HepG2 (cell line): ENCODE measurements around the gene TNRC18. TPM values are rescaled to one million over a fixed set of nuclear protein-coding genes. Genes with fewer than 3 reads are reported as not detected.
A peak's percentile ranks its signal among the peaks of the same experiment; 100 is the strongest.

ENCODE experiments used
- HDAC1 ChIP-seq: sonication (generic); formaldehyde crosslinking; IDR thresholded peaks from 2 replicates; pipeline ENCODE4 v1.5.1; 2020; ENCODE audit warnings: mild to moderate bottlenecking, missing genetic modification reagents
- HNF4A ChIP-seq: sonication (generic); formaldehyde crosslinking; IDR thresholded peaks from 2 replicates; pipeline ENCODE4 v1.4.0; 2020; ENCODE audit warnings: missing genetic modification reagents
- MXD3 ChIP-seq: IDR thresholded peaks from 2 replicates; pipeline ENCODE4 v1.6.1; 2016; ENCODE audit warnings: mild to moderate bottlenecking, missing biosample characterization, missing genetic modification reagents
- NFE2 ChIP-seq: sonication (generic); formaldehyde crosslinking; IDR thresholded peaks from 2 replicates; pipeline ENCODE4 v1.4.0; 2020; ENCODE audit warnings: missing genetic modification reagents
- PATZ1 ChIP-seq: sonication (generic); formaldehyde crosslinking; IDR thresholded peaks from 2 replicates; pipeline ENCODE4 v1.4.0; 2020; ENCODE audit warnings: missing genetic modification reagents
- RFX1 ChIP-seq: fragments of 450-650 bp; IDR thresholded peaks from 2 replicates; pipeline ENCODE4 v1.6.1; 2017
- SKI ChIP-seq: fragments of 450-650 bp; IDR thresholded peaks from one replicate; pipeline ENCODE4 v1.6.1; 2018; ENCODE audit warnings: mild to moderate bottlenecking; ENCODE audit not compliant: partially characterized antibody
- SP2 ChIP-seq: sonication (generic); formaldehyde crosslinking; IDR thresholded peaks from 2 replicates; pipeline ENCODE4 v1.5.1; 2020; ENCODE audit warnings: mild to moderate bottlenecking, missing genetic modification reagents
- SP4 ChIP-seq: sonication (generic); formaldehyde crosslinking; IDR thresholded peaks from 2 replicates; pipeline ENCODE4 v1.8.1; 2023; ENCODE audit warnings: mild to moderate bottlenecking, missing genetic modification reagents
- STAG1 ChIP-seq: sonication (generic); formaldehyde crosslinking; IDR thresholded peaks from 2 replicates; pipeline ENCODE4 v1.4.0; 2020; ENCODE audit warnings: missing genetic modification reagents
- THAP9 ChIP-seq: sonication (generic); formaldehyde crosslinking; IDR thresholded peaks from 2 replicates; pipeline ENCODE4; 2020; ENCODE audit warnings: missing genetic modification reagents, mild to moderate bottlenecking, borderline replicate concordance
- THYN1 ChIP-seq: sonication (generic); formaldehyde crosslinking; IDR thresholded peaks from 2 replicates; pipeline ENCODE4 v1.8.1; 2023; ENCODE audit warnings: low read depth, mild to moderate bottlenecking, moderate library complexity, missing genetic modification reagents, borderline replicate concordance
- ZNF333 ChIP-seq: sonication (generic); formaldehyde crosslinking; IDR thresholded peaks from 2 replicates; pipeline ENCODE4 v1.4.0; 2020; ENCODE audit warnings: mild to moderate bottlenecking, missing genetic modification reagents, borderline replicate concordance
- ZNF343 ChIP-seq: sonication (generic); formaldehyde crosslinking; IDR thresholded peaks from 2 replicates; pipeline ENCODE4 v1.4.0; 2020; ENCODE audit warnings: mild to moderate bottlenecking, missing genetic modification reagents
- ZNF644 ChIP-seq: IDR thresholded peaks from 2 replicates; pipeline ENCODE4 v1.6.1; 2016; ENCODE audit warnings: low read depth
- ZNF775 ChIP-seq: sonication (generic); formaldehyde crosslinking; IDR thresholded peaks from 2 replicates; pipeline ENCODE4 v1.4.0; 2020; ENCODE audit warnings: missing genetic modification reagents, mild to moderate bottlenecking, moderate library complexity, borderline replicate concordance
- polyA plus RNA-seq, 8 experiments: library from polyadenylated mRNA; depleted of rRNA in 3 of 8; stranded (reverse) in 7 of 8; unstranded in 1 of 8; fragments of >200 nt; fragmentation: Illumina TruSeq in 4 of 8; extraction: Trizol in 4 of 8; gene quantifications; 2 replicates each; pipeline versions ENCODE4 v1.2.1 to v1.2.3, GENCODE V29; 2011 to 2016; ENCODE audit warnings: low read depth in 4 of 8, missing spikeins in 1 of 8, mixed read lengths in 1 of 8; ENCODE audit not compliant: insufficient read depth in 1 of 8
- total RNA-seq, 5 experiments: library from RNA; depleted of rRNA; stranded (reverse); fragments of >200 nt; fragmentation: Illumina TruSeq; extraction: Trizol; gene quantifications; 2 replicates each; pipeline ENCODE4 v1.2.3, GENCODE V29; 2016; ENCODE audit warnings: low read depth in 1 of 5
- TF ChIP-seq, protein P1 (sequence below): IDR thresholded peaks from 2 replicates; pipeline ENCODE4 v1.6.1; 2016; ENCODE audit warnings: low read depth
- TF ChIP-seq, protein P2 (sequence below): sonication (generic); formaldehyde crosslinking; IDR thresholded peaks from 2 replicates; pipeline ENCODE4 v1.4.0; 2020; ENCODE audit warnings: missing genetic modification reagents
- TF ChIP-seq, protein P3 (sequence below): sonication (generic); formaldehyde crosslinking; IDR thresholded peaks from 2 replicates; pipeline ENCODE4 v1.4.0; 2020; ENCODE audit warnings: missing genetic modification reagents

TNRC18 gene
- total and polyA plus RNA-seq, 2 of the 13 experiments (the other 11 are each of a cell fraction or from before 2014, with no cell fraction given): 11.7 to 17.4 TPM

- TF ChIP-seq PATZ1: peak; percentile 99
- TF ChIP-seq, protein P1, sequence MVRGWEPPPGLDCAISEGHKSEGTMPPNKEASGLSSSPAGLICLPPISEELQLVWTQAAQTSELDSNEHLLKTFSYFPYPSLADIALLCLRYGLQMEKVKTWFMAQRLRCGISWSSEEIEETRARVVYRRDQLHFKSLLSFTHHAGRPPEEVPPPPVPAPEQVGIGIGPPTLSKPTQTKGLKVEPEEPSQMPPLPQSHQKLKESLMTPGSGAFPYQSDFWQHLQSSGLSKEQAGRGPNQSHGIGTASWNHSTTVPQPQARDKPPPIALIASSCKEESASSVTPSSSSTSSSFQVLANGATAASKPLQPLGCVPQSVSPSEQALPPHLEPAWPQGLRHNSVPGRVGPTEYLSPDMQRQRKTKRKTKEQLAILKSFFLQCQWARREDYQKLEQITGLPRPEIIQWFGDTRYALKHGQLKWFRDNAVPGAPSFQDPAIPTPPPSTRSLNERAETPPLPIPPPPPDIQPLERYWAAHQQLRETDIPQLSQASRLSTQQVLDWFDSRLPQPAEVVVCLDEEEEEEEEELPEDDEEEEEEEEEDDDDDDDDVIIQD (CRISPR knock-in tag): no peak
- TF ChIP-seq SKI: no peak
- TF ChIP-seq SP2 (CRISPR knock-in tag): no peak
- peak; percentile 19 for TF ChIP-seq STAG1 (CRISPR knock-in tag)
- TF ChIP-seq HDAC1: peak; percentile 59; the same call in 1 of the 2 replicates
- TF ChIP-seq RFX1: no peak
- TF ChIP-seq HNF4A: peak; percentile 91
- TF ChIP-seq ZNF644: no peak
- TF ChIP-seq SP4: peak; percentile 69
- peak; percentile 70; the same call in 1 of the 2 replicates for TF ChIP-seq THAP9 (CRISPR knock-in tag)
- TF ChIP-seq ZNF343 (CRISPR knock-in tag): no peak
- TF ChIP-seq THYN1 (CRISPR knock-in tag): no peak
- TF ChIP-seq ZNF775 (CRISPR knock-in tag): no peak
- TF ChIP-seq ZNF333 (CRISPR knock-in tag): peak; percentile 22; the same call in 1 of the 2 replicates
- TF ChIP-seq, protein P2, sequence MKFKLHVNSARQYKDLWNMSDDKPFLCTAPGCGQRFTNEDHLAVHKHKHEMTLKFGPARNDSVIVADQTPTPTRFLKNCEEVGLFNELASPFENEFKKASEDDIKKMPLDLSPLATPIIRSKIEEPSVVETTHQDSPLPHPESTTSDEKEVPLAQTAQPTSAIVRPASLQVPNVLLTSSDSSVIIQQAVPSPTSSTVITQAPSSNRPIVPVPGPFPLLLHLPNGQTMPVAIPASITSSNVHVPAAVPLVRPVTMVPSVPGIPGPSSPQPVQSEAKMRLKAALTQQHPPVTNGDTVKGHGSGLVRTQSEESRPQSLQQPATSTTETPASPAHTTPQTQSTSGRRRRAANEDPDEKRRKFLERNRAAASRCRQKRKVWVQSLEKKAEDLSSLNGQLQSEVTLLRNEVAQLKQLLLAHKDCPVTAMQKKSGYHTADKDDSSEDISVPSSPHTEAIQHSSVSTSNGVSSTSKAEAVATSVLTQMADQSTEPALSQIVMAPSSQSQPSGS (CRISPR knock-in tag): peak; percentile 25; the same call in 1 of the 2 replicates
- TF ChIP-seq, protein P3, sequence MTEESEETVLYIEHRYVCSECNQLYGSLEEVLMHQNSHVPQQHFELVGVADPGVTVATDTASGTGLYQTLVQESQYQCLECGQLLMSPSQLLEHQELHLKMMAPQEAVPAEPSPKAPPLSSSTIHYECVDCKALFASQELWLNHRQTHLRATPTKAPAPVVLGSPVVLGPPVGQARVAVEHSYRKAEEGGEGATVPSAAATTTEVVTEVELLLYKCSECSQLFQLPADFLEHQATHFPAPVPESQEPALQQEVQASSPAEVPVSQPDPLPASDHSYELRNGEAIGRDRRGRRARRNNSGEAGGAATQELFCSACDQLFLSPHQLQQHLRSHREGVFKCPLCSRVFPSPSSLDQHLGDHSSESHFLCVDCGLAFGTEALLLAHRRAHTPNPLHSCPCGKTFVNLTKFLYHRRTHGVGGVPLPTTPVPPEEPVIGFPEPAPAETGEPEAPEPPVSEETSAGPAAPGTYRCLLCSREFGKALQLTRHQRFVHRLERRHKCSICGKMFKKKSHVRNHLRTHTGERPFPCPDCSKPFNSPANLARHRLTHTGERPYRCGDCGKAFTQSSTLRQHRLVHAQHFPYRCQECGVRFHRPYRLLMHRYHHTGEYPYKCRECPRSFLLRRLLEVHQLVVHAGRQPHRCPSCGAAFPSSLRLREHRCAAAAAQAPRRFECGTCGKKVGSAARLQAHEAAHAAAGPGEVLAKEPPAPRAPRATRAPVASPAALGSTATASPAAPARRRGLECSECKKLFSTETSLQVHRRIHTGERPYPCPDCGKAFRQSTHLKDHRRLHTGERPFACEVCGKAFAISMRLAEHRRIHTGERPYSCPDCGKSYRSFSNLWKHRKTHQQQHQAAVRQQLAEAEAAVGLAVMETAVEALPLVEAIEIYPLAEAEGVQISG (CRISPR knock-in tag): peak; percentile 67
- TF ChIP-seq NFE2 (CRISPR knock-in tag): 0 out of 2 replicates have a peak, but pooled peaks have one; percentile 5
- TF ChIP-seq MXD3 (CRISPR knock-in tag): no peak; the same call in 1 of the 2 replicates
Measured at GRCh38 chr7:5429253-5429856, 5.7 kb upstream of the TNRC18 start (continued).
